H1 (cell line): Measurements from ENCODE around the gene BRD4. TPM values are rescaled to one million over a fixed set of nuclear protein-coding genes. Genes with fewer than 3 reads are reported as not detected.

Experiments used
- ASH2L ChIP-seq: fragments of 200-600, 300-600 bp; sonication (generic); IDR thresholded peaks from one replicate; pipeline ENCODE4 v1.7.1; 2017; ENCODE audit warnings: low read length
- CHD2 ChIP-seq: IDR thresholded peaks from 2 replicates; pipeline ENCODE4 v1.6.1; 2012; ENCODE audit warnings: low read length, improper control_type of control experiment
- CTCF ChIP-seq, 3 experiments: IDR thresholded peaks; 1 replicate in 2 of 3; 2 replicates in 1 of 3; pipeline versions ENCODE4 v1.5.1 to v1.6.1; 2011; ENCODE audit warnings: low read length in 3 of 3, mild to moderate bottlenecking in 3 of 3, inconsistent platforms in 2 of 3, low read depth in 1 of 3, moderate library complexity in 1 of 3; ENCODE audit not compliant: insufficient read depth in 1 of 3; ENCODE audit errors: control extremely low read depth in 1 of 3
- HDAC6 ChIP-seq: IDR thresholded peaks from one replicate; pipeline ENCODE4 v1.7.1; 2012; ENCODE audit warnings: low read depth, mild to moderate bottlenecking, inconsistent platforms, low read length, moderate library complexity
- JUND ChIP-seq: IDR thresholded peaks from 2 replicates; pipeline ENCODE4 v1.6.1; 2011; ENCODE audit warnings: mild to moderate bottlenecking, improper control_type of control experiment, low read length
- TCF12 ChIP-seq: IDR thresholded peaks from 2 replicates; pipeline ENCODE4 v1.6.1; 2011; ENCODE audit warnings: low read depth, mild to moderate bottlenecking, low read length
- polyA plus RNA-seq, 7 experiments: library from polyadenylated mRNA; depleted of rRNA in 3 of 7; stranded (reverse) in 5 of 7; unstranded in 2 of 7; fragments of >200 nt in 5 of 7; fragments of 200-250 nt in 2 of 7; gene quantifications; 1 replicate in 5 of 7; 2 replicates in 1 of 7; 4 replicates in 1 of 7; pipeline versions ENCODE4 v1.2.1 to v1.2.3, GENCODE V29; 2011 to 2013; ENCODE audit warnings: missing spikeins in 2 of 7, mixed read lengths in 2 of 7
- total RNA-seq: library from RNA; stranded (reverse); fragmentation: NEBNext Ultra II Directional; extraction: Animal tissue kit (Norgen Biotek cat#: 25700); gene quantifications from 2 replicates; pipeline ENCODE4 v1.2.1, GENCODE V29; 2021

The BRD4 gene
- total and polyA plus RNA-seq, 2 of the 8 experiments (the other 6 are each of a cell fraction or from before 2014, with no cell fraction given): 14.1 to 146 TPM

- TF ChIP-seq CTCF (IDR thresholded peaks at IDR 0.05; ENCODE audit: control extremely low read depth in 1 of 3, insufficient read depth in 1 of 3, low read depth in 1 of 3, low read length in 3 of 3) (no peak), ASH2L (no peak), TCF12 (no peak), CHD2 (no peak), JUND (no peak), HDAC6 (no peak)
- TF ChIP-seq, all 59 proteins: peak for 0
Measured at GRCh38 chr19:15321739-15322138, 10.6 kb downstream of the BRD4 start (continued).
